Ammon's horn (tissue), 1 donor: ENCODE measurements around the gene ARHGAP28.
A peak's percentile ranks its signal among the peaks of the same experiment; 100 is the strongest.

Source experiments
- DNase-seq: peaks from one replicate; pipeline ENCODE4 v3.0.0-alpha.2; 2016; ENCODE audit warnings: low spot score

The ARHGAP28 gene

DNA sequence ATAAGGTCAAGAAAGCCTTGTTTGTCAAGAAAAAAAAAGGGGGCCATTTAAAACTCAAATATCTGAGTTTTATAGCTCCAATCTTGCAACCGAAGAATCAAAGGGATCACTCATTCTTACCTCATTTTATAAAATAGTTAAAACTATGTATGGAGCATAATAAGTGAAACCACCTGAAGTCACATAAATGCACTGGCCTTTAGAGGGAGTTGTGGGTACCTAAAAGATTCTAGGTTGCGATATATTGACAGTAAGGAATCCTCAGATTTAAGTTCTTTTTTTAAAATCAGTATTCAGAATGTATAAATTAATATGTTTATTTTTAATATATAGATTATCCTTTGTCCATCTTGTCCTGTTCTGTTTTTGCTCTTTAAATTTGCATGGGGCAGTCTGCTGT lies 3.4 kb downstream of the ARHGAP28 start:
- DNase-seq: no peak

DNA sequence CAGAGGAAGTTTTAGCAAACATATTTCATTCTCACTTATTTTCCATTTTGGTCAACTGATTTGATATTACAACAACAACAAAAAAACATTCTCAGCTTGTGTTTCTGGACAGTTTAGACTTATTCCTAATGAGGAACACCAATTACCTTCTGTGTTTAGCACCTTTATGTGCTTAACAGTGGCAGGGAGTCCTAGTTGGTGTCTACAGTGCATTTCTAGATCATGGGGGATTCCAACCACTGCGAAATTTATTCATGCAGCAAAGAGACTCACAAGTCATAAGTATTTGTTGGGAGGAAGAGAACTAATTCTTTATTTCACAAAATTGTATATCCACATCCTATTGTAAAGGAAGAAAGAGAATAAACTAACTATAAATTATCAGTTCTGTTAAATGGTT lies 4.2 kb downstream of the ARHGAP28 start:
- no peak for DNase-seq

DNA sequence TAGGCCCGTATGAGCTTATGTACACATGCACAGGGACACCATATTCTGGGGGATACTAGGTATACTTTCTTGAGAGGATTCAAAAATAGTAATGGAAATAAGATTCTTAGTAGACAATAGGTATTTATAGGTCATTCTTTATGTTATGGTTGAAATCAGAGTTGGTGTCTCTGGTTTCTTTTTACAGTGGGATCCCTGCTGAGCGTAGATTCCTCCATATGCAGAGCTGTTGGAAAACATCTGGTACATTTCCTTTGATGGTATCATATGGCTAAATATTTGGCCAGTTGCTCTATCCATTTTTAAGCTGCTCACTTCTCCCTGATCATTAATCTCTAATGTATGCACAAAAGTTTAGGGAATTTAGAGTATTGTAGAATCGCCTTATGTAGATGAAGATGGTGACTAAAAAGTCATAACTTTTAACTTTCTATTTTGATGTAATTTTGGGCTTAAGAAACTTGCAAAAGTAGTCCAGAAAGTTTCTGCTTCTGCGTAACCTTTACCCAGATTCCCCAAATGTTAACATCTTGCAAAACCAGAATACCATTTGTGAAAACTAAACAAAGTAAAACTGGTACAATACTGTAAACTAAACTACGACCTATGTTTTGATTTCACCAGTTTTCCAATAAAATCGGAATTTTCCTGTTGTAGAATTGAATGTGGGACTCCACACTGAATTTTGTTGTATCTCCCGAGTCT lies 5.4 kb downstream of the ARHGAP28 start:
- DNase-seq: no peak

DNA sequence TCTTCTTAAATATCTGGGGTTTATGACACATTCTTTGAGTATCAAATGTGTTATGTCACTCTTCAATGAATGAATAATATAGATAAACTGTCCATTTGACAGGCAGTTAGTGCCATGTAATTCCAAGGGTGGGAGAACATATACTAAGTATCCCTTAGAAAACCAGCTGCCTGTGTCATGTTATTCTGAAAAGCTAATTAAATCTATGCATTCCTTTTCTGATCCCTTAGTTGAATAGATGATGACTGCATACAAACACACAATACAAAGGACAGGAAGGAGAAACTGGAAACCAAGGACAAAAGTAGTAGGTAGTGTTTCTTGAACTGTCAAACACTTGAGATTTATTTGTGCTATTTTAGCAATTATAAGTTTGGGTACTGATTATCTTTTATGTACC lies 8.3 kb downstream of the ARHGAP28 start:
- no peak for DNase-seq

DNA sequence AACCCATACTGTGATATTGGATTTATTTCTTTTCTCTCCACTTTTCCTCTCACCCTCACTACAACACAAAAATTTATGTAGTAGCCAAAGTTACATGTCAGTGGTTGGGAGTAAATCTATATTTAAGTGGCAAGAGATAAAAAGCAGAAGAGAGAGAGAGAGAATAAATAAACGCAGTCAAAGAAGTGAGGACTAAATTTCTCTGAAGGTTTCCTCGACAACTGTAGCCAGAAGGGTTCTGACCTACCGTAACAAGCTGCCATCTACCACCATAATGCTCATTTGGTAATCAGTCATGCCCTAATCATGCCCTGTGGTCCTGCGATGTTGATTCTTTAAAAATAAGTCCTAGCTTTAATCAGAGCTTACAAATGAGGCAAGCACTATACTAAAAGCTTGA lies 9.1 kb downstream of the ARHGAP28 start:
- no peak for DNase-seq

DNA sequence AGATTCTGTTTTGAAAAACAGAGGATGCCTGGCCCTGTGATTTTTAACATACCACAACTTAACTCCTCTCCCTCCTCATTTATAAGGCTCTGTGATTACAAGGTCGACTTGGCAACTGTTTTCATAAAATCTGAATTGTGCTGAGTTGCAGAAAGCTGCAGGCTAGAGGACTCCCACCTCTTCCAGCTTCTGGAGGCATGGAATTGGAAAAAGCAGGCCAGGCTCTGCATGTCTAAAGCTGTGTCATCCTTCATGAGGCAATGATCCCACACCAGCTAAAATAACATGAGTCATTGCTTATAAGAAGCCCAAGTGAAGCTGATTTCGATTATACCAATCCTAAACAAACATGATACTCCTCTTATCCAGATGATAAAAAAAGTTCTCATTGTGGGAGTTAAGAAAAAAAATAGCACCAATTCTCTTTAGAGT lies 11.7 kb downstream of the ARHGAP28 start:
- DNase-seq: peak; percentile 56

GRCh38 chr18:6741786-6742185 lies 12.3 kb downstream of the ARHGAP28 start:
- no peak for DNase-seq

DNA sequence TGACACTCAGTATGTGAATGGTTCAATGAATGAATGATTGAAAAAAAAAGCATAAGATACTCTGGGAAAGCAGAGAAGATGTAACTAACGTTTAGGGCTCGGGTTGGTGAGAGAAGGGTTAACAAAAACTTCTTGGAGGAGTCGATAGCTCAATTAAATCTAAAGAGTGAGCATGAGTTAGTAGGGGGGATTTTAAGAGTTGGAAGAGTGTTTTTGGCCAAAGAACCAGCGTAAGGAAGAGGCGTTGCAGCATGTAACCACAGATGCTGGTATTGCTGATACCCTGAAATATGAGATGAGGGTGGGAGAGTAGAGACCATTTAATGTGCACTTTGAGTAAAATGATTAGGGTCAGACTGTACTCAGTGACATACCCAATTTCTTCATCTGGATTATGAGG lies 14.5 kb downstream of the ARHGAP28 start:
- no peak for DNase-seq

GRCh38 chr18:6744816-6745455 lies 15.4 kb downstream of the ARHGAP28 start:
- no peak for DNase-seq

DNA sequence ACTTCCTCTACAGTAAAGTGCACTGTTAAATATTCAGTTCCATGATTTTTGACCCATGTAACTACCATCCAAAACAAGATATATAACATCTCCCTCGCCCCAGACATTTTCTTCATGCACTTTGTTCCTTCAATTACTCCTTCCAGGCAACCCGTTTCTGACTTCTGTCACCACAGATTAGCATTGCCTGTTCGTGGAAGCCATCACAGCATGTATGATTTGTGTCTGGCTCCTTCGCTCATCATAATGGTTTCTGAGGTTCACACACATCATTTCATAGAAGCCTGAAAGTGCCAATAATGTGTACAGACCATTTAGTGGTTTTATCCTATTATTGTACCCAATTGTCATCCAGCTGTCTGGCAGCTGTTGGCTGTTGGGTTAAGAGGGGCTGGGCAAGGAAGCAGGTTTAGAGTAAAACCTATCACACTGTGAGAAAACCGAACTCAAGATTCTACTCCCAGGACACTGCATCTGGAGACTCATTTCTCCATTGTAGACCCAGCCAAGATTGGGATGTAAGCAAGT lies 16.1 kb downstream of the ARHGAP28 start:
- no peak for DNase-seq

GRCh38 chr18:6746386-6746960 lies 17.0 kb downstream of the ARHGAP28 start:
- DNase-seq: no peak

- DNase-seq: no peak
Observed at GRCh38 chr18:6747646-6748045, 18.1 kb downstream of the ARHGAP28 start.

GRCh38 chr18:6748241-6748640 lies 18.7 kb downstream of the ARHGAP28 start:
- DNase-seq: no peak

GRCh38 chr18:6750411-6750810 lies 20.9 kb downstream of the ARHGAP28 start:
- no peak for DNase-seq

DNA sequence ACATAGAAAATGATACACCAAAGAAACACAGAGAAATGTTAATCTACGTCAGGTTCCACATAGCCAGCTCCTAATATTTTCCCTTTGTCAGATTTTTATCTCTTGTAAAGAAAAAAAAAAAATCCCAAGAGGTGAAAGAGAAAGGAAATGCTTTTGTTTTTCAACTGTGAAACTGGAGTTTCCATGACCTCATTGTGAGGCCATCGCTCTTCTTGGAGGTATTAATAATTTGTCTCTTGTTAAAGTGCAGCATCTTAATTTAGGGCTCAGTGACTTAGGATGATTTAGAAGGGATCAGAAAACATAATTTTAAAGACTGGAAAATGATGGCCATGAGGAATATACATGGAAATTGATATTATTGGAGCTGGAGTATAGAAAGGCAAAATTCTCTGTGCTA lies 21.7 kb downstream of the ARHGAP28 start:
- DNase-seq: no peak

- no peak for DNase-seq
Observed at GRCh38 chr18:6752202-6752860, 22.8 kb downstream of the ARHGAP28 start.

- DNase-seq: no peak
Observed at GRCh38 chr18:6755107-6755506, 25.6 kb downstream of the ARHGAP28 start.

- no peak for DNase-seq
Observed at GRCh38 chr18:6757931-6758330, 28.4 kb downstream of the ARHGAP28 start.

GRCh38 chr18:6759579-6759978 lies 30.1 kb downstream of the ARHGAP28 start:
- no peak for DNase-seq

- DNase-seq: no peak
Observed at GRCh38 chr18:6763524-6763923, 34.0 kb downstream of the ARHGAP28 start.

- DNase-seq: no peak
Observed at GRCh38 chr18:6764382-6764781, 34.9 kb downstream of the ARHGAP28 start.

DNA sequence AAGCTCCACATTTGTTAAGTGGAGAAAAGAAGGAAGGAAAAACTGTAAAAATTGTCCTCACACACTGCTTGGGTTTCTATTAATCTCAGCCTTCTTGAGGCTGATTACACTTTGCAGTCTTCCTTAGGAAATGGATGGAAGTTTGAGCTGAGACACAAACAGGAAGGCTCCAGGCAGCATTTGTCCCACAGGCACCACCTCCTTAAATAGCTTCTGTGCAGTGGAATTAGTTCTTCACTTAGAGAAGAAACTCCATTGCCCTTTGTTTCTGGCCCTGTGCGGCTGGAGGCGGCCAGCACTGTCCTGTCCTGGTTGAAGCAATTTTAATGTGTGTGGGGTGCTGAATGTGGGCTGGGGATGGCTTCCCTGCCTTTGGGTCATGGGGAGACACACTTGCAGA lies 44.3 kb downstream of the ARHGAP28 start:
- no peak for DNase-seq

GRCh38 chr18:6775237-6775636 lies 45.7 kb downstream of the ARHGAP28 start:
- no peak for DNase-seq
